ENCODE data around the gene FCAR.
"Not testable (repeated sequence)": the region's sequence is repeated elsewhere in the genome, so short reads cannot be mapped to it uniquely, and the experiment has no call there.

DNA sequence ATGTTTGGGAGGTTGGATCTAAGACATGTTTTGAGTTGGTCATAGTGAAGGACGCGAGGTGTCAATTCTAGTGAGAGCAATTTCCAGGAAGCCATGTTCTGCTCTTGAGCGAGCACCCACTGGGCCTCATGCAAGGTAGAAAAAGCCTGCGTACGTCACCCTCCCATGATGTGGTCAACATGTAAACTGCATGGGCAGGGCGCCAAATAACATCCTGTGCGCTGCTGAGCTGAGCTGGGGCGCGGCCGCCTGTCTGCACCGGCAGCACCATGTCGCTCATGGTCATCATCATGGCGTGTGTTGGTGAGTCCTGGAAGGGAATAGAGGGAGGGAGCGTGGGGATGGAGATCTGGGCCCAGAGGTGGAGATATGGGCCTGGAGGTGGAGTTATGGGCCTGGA is 41.5 kb upstream of the FCAR start, which contains the start of gene KIR2DS4:
- TF ChIP-seq POLR2AphosphoS5 (IDR thresholded peaks at IDR 0.05; ENCODE audit: low read depth); SPI1 (IDR thresholded peaks at IDR 0.05; ENCODE audit: borderline replicate concordance, low read depth): not testable (repeated sequence)
- TF ChIP-seq, protein P1, sequence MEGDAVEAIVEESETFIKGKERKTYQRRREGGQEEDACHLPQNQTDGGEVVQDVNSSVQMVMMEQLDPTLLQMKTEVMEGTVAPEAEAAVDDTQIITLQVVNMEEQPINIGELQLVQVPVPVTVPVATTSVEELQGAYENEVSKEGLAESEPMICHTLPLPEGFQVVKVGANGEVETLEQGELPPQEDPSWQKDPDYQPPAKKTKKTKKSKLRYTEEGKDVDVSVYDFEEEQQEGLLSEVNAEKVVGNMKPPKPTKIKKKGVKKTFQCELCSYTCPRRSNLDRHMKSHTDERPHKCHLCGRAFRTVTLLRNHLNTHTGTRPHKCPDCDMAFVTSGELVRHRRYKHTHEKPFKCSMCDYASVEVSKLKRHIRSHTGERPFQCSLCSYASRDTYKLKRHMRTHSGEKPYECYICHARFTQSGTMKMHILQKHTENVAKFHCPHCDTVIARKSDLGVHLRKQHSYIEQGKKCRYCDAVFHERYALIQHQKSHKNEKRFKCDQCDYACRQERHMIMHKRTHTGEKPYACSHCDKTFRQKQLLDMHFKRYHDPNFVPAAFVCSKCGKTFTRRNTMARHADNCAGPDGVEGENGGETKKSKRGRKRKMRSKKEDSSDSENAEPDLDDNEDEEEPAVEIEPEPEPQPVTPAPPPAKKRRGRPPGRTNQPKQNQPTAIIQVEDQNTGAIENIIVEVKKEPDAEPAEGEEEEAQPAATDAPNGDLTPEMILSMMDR (IDR thresholded peaks at IDR 0.05; ENCODE audit: insufficient read depth, low read length): not testable (repeated sequence)
- TF ChIP-seq, protein P2, sequence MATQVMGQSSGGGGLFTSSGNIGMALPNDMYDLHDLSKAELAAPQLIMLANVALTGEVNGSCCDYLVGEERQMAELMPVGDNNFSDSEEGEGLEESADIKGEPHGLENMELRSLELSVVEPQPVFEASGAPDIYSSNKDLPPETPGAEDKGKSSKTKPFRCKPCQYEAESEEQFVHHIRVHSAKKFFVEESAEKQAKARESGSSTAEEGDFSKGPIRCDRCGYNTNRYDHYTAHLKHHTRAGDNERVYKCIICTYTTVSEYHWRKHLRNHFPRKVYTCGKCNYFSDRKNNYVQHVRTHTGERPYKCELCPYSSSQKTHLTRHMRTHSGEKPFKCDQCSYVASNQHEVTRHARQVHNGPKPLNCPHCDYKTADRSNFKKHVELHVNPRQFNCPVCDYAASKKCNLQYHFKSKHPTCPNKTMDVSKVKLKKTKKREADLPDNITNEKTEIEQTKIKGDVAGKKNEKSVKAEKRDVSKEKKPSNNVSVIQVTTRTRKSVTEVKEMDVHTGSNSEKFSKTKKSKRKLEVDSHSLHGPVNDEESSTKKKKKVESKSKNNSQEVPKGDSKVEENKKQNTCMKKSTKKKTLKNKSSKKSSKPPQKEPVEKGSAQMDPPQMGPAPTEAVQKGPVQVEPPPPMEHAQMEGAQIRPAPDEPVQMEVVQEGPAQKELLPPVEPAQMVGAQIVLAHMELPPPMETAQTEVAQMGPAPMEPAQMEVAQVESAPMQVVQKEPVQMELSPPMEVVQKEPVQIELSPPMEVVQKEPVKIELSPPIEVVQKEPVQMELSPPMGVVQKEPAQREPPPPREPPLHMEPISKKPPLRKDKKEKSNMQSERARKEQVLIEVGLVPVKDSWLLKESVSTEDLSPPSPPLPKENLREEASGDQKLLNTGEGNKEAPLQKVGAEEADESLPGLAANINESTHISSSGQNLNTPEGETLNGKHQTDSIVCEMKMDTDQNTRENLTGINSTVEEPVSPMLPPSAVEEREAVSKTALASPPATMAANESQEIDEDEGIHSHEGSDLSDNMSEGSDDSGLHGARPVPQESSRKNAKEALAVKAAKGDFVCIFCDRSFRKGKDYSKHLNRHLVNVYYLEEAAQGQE (IDR thresholded peaks at IDR 0.05; ENCODE audit: insufficient replicate concordance, low read depth): not testable (repeated sequence)

Measured in HL-60 (cell line).